GM23248 (cell line): ENCODE results near the gene LNPK. TPM values are rescaled to one million over a fixed set of nuclear protein-coding genes. Genes with fewer than 3 reads are reported as not detected.
"Not testable (repeated sequence)": the region's sequence is repeated elsewhere in the genome, so short reads cannot be mapped to it uniquely, and the experiment has no call there.

Experiments
- DNase-seq: peaks from one replicate; pipeline ENCODE4 v3.0.0-alpha.2; 2015
- H2AFZ ChIP-seq: fragments of 200-600 bp; sonication (generic); 2 replicates; pipeline ENCODE4 v1.6.1; 2016; ENCODE audit warnings: antibody characterized with exemption
- H3F3A ChIP-seq: fragments of 200-600 bp; sonication (generic); 2 replicates; pipeline ENCODE4 v1.6.1; 2016; ENCODE audit warnings: mild to moderate bottlenecking, antibody characterized with exemption, mixed run types; ENCODE audit not compliant: insufficient read depth
- H3K27ac ChIP-seq: fragments of 200-600 bp; sonication (generic); 2 replicates; pipeline ENCODE4 v1.5.1; 2016; ENCODE audit warnings: mild to moderate bottlenecking
- H3K27me3 ChIP-seq: fragments of 200-600 bp; sonication (generic); replicated peaks from 2 replicates; pipeline ENCODE4 v1.6.1; 2016; ENCODE audit warnings: mild to moderate bottlenecking; ENCODE audit not compliant: insufficient read depth
- H3K36me3 ChIP-seq: fragments of 200-600 bp; sonication (generic); 2 replicates; pipeline ENCODE4 v1.6.1; 2016; ENCODE audit warnings: low read depth, mild to moderate bottlenecking
- H3K4me1 ChIP-seq: fragments of 200-600 bp; sonication (generic); 2 replicates; pipeline ENCODE4 v1.6.1; 2016; ENCODE audit warnings: mild to moderate bottlenecking; ENCODE audit not compliant: insufficient read depth
- H3K4me2 ChIP-seq: fragments of 200-600 bp; sonication (generic); one replicate; pipeline ENCODE4 v1.6.1; 2016; ENCODE audit warnings: mild to moderate bottlenecking; ENCODE audit not compliant: unreplicated experiment
- H3K4me3 ChIP-seq: fragments of 200-600 bp; sonication (generic); 2 replicates; pipeline ENCODE4 v1.5.1; 2016; ENCODE audit warnings: mild to moderate bottlenecking
- H3K79me2 ChIP-seq: fragments of 200-600 bp; sonication (generic); 2 replicates; pipeline ENCODE4 v1.6.1; 2016; ENCODE audit warnings: mild to moderate bottlenecking; ENCODE audit not compliant: insufficient read depth
- H3K9ac ChIP-seq: fragments of 200-600 bp; sonication (generic); 2 replicates; pipeline ENCODE4 v1.6.1; 2016; ENCODE audit warnings: mild to moderate bottlenecking
- H3K9me2 ChIP-seq: fragments of 200-600 bp; sonication (generic); 2 replicates; pipeline ENCODE4 v1.6.1; 2016; ENCODE audit warnings: mixed run types, mild to moderate bottlenecking, moderate library complexity; ENCODE audit not compliant: insufficient read depth
- H3K9me3 ChIP-seq: fragments of 200-600 bp; sonication (generic); one replicate; pipeline ENCODE4 v1.6.1; 2017; ENCODE audit warnings: low read depth
- H4K20me1 ChIP-seq: fragments of 200-600 bp; sonication (generic); 2 replicates; pipeline ENCODE4 v1.6.0; 2016; ENCODE audit not compliant: insufficient read depth
- EZH2 ChIP-seq: fragments of 200-600 bp; sonication (generic); IDR thresholded peaks from 2 replicates; pipeline ENCODE4 v1.6.1; 2018; ENCODE audit warnings: antibody characterized with exemption, mild to moderate bottlenecking; ENCODE audit not compliant: insufficient read depth, poor library complexity, severe bottlenecking
- EZH2phosphoT487 ChIP-seq: fragments of 200-600 bp; sonication (generic); IDR thresholded peaks from 2 replicates; pipeline ENCODE4 v1.6.1; 2018; ENCODE audit warnings: antibody characterized with exemption, moderate library complexity, mild to moderate bottlenecking, low read depth; ENCODE audit not compliant: insufficient read depth
- WGBS, 2 experiments: methylation state at CpG; one replicate each; pipeline ENCODE4 v1.1.6; 2015 to 2017; ENCODE audit warnings: low lambda C conversion rate in 2 of 2, low coverage in 1 of 2; ENCODE audit errors: missing lambda C conversion rate in 2 of 2; 5-methylcytosine and 5-hydroxymethylcytosine counted together
- in situ Hi-C: fragments of 300-500 bp; cut with MboI; formaldehyde crosslinking; loops from 2 replicates; pipeline ENCODE4 v1.15.0; 2020
- polyA plus RNA-seq: library from polyadenylated mRNA; unstranded; fragments of >200 nt; fragmentation: Nextera tagmentation; extraction: Ambion mirVana; gene quantifications from 2 replicates; pipeline ENCODE4 v1.2.1, GENCODE V29; 2016
- total RNA-seq: library from RNA; depleted of rRNA; stranded (reverse); fragments of >200 nt; shearing (Covaris generic); gene quantifications from 2 replicates; pipeline ENCODE4 v1.2.3, GENCODE V29; 2014

LNPK gene
- total and polyA plus RNA-seq, 2 experiments from 2014 or later, result 66.1 to 68.3 TPM

DNA sequence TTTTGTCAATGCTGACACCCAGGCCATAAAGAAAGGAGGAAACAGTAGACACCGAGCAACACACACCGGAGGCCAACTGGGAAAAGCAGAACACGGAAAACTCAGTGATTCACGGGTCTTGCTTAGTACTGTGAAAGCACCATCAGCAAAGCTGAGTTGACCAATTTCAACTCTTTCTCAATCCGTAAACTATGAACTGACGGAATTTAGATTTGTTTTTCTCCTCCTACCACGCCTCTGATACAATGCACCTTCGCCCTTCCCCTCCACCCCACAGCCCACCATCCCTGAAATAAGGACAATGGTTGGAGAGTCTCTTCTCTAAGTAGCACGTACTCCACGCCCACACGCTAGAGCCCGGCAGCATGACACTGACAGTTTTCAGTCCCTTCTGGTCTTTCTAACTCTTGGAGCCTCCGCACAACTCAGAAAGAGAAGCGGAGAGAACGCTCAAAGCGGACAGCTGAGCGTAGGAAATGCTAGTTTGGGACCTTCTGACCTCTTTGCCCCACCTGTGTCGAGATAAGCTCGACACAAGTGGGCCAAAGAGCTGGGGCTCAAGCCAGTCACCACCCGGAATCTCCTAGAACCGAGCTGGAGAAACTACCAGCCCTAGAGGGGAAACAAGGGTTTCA is 669 bp downstream of the LNPK start:
- 1 to 2% methylated on average over 21 of the region's 21 CpGs for WGBS, 2 experiments
- peaks cover 18% of the 10 kb centered on the region; the same call in 1 of the 2 replicates for H3K4me1 ChIP-seq
- TF ChIP-seq EZH2 (no peak), EZH2phosphoT487 (no peak)
- H3K9ac ChIP-seq, result peak overlapping the region; percentile 83
- H3F3A ChIP-seq, result 0 out of 2 replicates have a peak, but pooled peaks cover 11% of the 10 kb centered on the region
- no peaks in the 10 kb centered on the region for H3K9me3 ChIP-seq
- peak overlapping the region; percentile 100 for H2AFZ ChIP-seq
- peak overlapping the region; percentile 99 for H3K4me2 ChIP-seq
- DNase-seq, result peak; percentile 83
- H3K36me3 ChIP-seq, result no peaks in the 10 kb centered on the region
- peaks cover 50% of the 10 kb centered on the region for H3K79me2 ChIP-seq
- in situ Hi-C loops, result no loop called here
- H4K20me1 ChIP-seq, result no peaks in the 10 kb centered on the region
- H3K27ac ChIP-seq, result peak overlapping the region; percentile 84
- peak overlapping the region; percentile 93 for H3K4me3 ChIP-seq
- H3K27me3 ChIP-seq, result no peaks in the 10 kb centered on the region
- H3K9me2 ChIP-seq, result no peaks in the 10 kb centered on the region

- TF ChIP-seq EZH2phosphoT487, result no peak
- TF ChIP-seq EZH2, result no peak
- DNase-seq, result no peak
- Histone ChIP-seq H3K9me3 (no peaks in the 10 kb centered on the region), H3K36me3 (no peaks in the 10 kb centered on the region), H3K9ac (no peak overlapping the region), H3K4me1 (peaks cover 18% of the 10 kb centered on the region; the same call in 1 of the 2 replicates), H3F3A (0 out of 2 replicates have a peak, but pooled peaks cover 11% of the 10 kb centered on the region), H3K9me2 (no peaks in the 10 kb centered on the region), H3K27ac (no peak overlapping the region), H3K4me3 (no peak overlapping the region), H3K27me3 (no peaks in the 10 kb centered on the region), H3K4me2 (no peak overlapping the region), H3K79me2 (peaks cover 71% of the 10 kb centered on the region), H2AFZ (no peak overlapping the region), H4K20me1 (no peaks in the 10 kb centered on the region)
- 76 to 84% methylated on average over 2 of the region's 2 CpGs for WGBS, 2 experiments
- in situ Hi-C loops, result no loop called here
Observed at GRCh38 chr2:175999283-175999819, 2.7 kb downstream of the LNPK start.

- no peak overlapping the region for H2AFZ ChIP-seq
- no peaks in the 10 kb centered on the region for H3K27me3 ChIP-seq
- H3K9me3 ChIP-seq, result no peaks in the 10 kb centered on the region
- peaks cover 1% of the 10 kb centered on the region; the same call in 1 of the 2 replicates for H3K4me1 ChIP-seq
- H3K4me3 ChIP-seq, result no peak overlapping the region
- H3K9me2 ChIP-seq, result no peaks in the 10 kb centered on the region
- H4K20me1 ChIP-seq, result no peaks in the 10 kb centered on the region
- H3K27ac ChIP-seq, result no peak overlapping the region
- in situ Hi-C loops, result no loop called here
- 100% methylated on average over 2 of the region's 2 CpGs for WGBS, 2 experiments
- H3K79me2 ChIP-seq, result peaks cover 71% of the 10 kb centered on the region
- no peak overlapping the region for H3K9ac ChIP-seq
- H3K36me3 ChIP-seq, result peaks cover 17% of the 10 kb centered on the region; the same call in 1 of the 2 replicates
- no peak overlapping the region for H3K4me2 ChIP-seq
- TF ChIP-seq EZH2, result no peak
- no peak for TF ChIP-seq EZH2phosphoT487
- H3F3A ChIP-seq, result 0 out of 2 replicates have a peak, but pooled peaks cover under 1% of the 10 kb centered on the region
- DNase-seq, result no peak
Observed at GRCh38 chr2:175990099-175990498, 12.0 kb downstream of the LNPK start.

- H4K20me1 ChIP-seq, H2AFZ ChIP-seq, DNase-seq, in situ Hi-C loops, H3K4me2 ChIP-seq, H3K4me3 ChIP-seq, H3K27me3 ChIP-seq, H3K9ac ChIP-seq, H3K4me1 ChIP-seq, H3K27ac ChIP-seq, H3K9me3 ChIP-seq, H3F3A ChIP-seq, H3K9me2 ChIP-seq: not testable (repeated sequence)
- Histone ChIP-seq H3K79me2 (peaks cover 55% of the 10 kb centered on the region), H3K36me3 (peaks cover 13% of the 10 kb centered on the region; the same call in 1 of the 2 replicates)
- 91 to 93% methylated on average over 4 of the region's 4 CpGs for WGBS, 2 experiments
Observed at GRCh38 chr2:175987126-175987525, 14.9 kb downstream of the LNPK start.
